HG03025 (cell line): ENCODE measurements around the gene TRIM65.
"Not testable (repeated sequence)": the region's sequence is repeated elsewhere in the genome, so short reads cannot be mapped to it uniquely, and the experiment has no call there.

Experiments used
- ATAC-seq: cut with Tn5 transposase; IDR thresholded peaks from one replicate; pipeline ENCODE4 v1.9.1; 2021; ENCODE audit warnings: mild to moderate bottlenecking, moderate library complexity; ENCODE audit not compliant: unreplicated experiment, low FRiP score

Gene TRIM65

DNA sequence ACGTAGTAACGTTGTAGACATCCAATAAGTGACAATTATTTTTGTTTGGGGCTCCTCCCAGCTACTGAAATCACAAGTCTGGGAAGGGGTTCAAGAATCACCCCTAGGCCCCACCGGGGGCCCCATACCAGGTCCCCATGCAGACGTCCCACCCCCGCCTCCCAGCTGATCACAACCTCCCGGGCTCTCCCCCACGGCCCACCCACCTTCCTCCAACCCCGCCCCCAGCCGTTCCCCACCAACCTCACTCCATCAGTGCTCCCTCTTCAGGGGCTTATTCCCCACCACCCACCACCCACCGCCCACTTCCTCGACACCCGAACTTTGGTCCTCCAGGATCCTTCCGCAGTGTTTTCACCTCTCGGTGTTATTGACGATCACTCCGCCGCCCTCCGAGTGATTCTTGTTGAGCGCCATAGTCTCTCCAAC, 41.9 kb downstream of the TRIM65 start:
- ATAC-seq = no peak

DNA sequence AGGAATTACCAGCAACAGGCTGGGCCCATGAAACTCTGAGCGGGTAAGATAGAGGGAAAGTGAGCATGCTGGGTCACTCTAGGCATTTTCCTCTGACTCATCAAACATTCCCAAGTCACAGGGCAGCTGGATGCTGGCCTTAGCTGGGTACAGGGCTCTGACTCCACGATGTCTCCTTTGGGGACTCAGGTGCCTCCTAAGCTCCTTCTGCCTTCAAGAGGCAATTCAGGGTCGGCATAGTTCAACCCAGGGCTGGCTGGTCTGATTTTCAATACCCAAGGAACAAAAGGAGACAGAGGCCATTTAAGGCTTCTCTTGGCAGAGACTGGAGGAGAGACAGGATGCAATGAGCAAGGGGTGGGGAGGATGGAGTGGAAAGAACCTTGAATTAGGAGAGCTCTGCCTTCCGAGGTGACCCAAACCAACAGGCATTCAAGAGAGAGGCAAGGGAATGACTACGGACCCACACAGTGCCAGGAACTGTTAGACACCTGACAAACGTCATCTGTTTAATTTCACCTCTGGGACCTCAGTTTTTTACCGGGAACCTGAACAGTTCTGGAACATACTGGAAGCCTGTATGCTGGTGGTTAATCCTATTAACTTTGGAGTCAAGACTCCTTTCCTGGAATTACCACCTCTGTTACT, 42.5 kb downstream of the TRIM65 start:
- no peak for ATAC-seq

DNA sequence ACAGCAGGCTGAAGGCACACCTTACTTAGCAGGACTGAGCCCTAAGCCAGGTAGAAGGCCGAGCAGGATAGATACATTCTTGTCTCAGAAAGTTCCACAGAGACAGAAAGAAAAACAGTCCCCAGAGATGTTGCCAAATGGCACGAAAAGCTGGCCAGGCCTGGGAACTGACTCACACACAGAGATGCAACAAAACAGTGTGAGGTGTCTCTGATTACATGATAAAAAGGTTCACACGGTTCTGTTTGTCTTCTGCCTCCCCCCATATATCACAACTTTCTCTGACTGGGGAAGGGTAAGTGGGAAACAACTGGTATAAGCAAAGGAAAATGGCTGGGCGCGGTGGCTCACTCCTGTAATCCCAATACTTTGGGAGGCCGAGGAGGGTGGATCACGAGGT, 43.3 kb downstream of the TRIM65 start:
- no peak for ATAC-seq

DNA sequence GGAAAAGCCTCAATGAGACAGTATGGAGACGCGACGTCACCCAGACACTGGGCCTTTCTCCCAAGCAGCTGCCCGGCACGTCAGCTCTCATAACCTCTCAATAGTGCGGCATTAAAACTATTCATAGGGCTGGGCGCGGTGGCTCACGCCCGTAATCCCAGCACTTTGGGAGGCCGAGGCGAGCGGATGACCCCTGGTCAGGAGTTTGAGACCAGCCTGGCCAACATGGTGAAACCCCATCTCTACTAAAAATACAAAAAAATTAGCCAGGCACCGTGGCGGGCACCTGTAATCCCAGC, 45.1 kb downstream of the TRIM65 start:
- ATAC-seq = not testable (repeated sequence)

DNA sequence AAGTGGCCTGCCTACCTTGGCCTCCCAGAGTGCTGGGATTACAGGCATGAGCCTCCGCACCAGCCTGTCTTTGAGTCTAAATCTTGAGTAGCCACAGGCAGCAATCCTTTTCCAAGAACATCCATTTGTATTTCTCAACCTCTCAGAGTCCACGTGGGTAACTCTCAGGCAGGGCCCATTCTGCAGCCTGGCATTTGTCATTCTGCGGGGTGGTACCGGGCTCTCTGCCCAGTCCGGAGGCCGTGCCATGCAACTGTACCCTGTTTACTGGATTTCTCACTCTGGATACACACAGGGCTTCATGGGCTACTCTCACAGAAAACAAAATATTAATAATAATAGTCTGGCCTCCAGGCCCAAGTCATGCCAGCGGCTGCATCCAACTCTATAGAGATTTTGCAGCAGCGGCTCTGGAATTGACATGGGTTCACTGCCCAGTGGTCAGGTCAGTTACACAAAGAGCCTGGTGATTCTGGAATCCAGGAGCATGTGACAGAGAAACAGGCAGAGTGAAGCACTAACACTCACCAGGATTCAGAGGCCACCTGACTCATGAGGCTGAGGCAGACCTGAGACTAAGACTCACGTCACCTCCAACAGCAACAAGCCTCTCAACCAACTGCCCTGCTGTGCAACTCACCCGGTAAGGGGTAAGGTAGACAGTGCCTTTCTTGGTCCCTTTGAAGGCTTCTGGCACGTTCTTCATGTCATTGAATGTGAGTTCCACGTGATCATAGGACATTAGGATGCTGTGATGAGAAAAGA, 45.6 kb downstream of the TRIM65 start:
- ATAC-seq = no peak

DNA sequence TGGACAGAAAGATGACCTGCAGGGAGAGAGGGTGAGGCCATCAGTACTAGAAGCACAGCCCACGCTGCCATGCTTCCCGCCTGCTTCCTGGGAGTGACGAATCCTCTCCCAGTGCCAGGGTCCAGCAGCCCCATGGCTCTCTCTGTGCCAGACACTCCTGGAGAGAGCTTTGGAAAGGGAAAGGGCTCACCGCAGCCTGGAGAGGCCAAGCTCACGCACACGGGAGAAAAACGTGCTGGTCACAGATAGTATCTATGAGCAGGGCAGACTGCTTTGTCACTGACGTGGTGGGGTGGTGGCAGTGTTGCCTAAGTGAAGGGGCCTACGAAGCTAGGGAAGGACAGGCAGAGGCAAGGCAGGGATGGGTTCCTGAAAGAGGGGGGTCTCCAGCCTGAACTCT, 47.0 kb downstream of the TRIM65 start:
- ATAC-seq = no peak

DNA sequence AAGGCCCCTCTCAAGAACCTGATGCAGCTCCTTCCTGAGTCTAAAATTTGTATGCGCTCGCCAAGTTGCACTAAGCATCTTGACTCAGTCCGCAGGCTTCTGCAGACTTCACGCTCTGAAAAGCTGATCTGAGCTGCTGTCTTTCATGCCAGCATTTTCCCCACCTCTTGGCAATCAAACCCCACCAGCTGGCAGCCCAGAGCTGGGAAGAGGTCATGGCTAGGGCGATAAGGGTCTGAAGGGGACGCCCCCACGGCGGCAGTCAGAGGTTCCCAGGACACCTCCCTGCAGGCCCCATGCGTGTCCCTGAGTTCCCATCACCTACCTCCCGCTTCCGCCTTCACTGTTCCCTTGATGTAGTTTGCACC, 47.5 kb downstream of the TRIM65 start:
- no peak for ATAC-seq

DNA sequence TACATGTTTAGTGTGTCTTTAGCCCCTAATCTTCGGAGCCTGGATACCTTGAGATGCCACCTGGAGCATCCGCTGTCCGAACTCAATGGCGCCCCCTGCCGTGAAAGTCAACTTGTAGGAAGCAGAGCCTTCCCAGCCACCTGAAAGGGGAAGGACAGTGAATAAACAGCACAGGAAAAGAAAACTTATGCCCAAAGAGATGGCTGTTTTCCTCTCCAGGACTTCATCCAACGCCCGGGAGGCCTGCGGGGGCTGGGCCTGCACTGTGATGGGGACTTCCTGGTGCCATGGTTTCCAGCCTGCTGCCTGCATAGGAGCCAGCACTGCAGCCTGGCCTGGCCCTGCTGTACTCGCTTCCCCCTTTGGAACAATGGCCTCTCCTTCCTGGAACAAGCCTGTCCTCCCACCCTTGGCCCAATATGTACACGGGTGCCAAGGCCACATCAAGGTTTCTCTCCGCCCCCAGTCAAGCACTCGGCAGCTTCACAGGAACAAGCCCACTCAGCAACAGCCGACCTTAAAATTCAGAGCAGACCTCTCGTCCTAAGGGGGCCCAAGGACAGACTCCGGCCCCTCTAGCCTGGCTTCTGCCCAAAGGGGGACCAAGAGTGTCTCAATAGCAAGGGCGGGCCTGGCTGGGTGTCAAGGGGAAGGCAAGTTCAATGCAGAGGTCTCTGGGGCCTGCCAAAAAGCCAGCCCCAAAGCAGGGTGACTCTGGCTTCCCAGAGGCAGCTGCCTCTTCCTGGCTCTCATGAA, 48.0 kb downstream of the TRIM65 start:
- ATAC-seq = no peak

DNA sequence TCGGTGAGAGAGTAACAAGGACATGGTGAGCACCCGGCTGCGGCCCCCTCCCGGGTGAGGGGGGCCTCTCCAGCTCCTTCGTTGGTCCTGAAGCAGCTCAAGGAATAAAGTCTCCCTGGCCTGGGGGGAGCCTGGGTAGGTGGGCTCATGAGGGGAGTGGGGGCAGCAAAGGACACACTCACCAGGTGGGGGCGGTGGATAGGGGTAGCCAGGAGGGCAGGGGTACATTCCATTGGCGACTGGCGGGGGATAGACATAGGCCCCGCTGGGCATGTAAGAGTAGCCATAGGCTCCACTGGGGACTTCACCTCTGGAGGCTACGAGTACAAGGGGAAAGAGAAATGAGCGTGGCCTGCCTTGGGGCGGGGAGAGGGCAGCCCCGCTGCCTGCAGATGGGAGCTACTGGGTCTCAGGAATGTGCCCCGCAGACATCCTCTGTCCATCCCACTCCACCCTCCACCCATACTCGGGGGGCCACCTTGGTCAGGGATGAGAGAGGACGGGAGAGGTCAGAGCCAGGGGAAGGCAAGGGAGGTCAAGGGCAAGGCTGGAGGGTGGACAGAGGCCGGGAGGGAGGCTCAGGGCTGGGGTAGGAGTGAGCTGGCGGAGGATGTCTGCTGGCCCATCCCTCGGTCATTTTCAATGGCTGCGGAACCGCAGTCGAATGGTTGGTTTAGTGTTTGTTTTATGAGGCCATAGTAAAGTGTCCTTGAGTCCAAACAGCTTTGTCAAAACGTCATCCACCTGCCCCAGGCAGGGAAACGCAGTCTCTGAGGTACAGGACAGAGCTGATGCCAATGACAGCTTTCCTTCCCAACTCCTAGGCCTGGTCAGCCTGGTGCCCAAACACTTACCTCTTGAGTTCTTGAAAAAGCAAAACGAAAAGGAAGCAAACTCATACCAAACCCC, 48.9 kb downstream of the TRIM65 start:
- ATAC-seq = no peak

DNA sequence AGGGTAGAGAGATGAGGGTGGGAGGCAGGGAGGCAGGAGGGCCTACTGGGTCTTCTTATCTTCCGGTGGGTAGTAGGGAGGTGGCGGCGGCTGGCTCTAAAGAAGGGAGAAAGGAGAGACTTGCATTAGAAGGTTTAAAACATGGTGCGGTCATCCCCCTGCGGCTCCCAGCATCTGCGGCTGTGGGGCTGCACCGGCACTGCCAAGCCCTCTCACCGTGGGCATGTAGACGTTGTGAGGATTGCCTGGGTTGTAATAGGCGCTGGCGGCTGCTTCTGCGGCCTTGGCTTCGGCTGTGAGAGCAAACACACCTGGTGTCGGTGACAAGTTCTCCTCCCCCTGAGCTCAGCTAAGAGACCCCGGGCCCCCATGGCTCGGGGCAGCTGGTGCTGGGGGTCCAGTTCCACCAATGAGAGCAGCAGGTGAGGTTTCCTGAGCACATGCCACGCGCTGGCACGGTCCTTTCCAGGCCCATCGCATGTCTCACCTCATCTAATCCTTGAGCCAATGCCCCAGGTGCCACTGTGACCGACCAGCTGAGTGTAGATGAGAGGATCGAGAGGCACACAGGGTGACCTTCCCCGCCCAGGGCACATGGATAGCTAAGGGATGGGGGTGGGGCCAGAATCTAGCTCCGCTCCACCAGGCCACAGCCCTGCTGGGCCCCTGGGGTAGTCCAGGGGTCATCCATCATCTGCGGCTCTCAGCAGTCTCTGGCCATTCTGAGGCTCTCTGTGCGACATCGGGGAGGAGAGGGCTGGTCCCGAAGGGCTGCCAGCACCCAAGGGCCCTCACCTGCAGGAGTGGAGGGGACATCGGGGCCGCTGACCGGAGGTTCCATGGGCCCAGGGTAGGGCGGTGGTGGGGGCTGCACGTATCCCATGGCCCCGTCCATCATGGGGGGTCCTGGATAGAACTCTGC, 49.8 kb downstream of the TRIM65 start:
- ATAC-seq = no peak

DNA sequence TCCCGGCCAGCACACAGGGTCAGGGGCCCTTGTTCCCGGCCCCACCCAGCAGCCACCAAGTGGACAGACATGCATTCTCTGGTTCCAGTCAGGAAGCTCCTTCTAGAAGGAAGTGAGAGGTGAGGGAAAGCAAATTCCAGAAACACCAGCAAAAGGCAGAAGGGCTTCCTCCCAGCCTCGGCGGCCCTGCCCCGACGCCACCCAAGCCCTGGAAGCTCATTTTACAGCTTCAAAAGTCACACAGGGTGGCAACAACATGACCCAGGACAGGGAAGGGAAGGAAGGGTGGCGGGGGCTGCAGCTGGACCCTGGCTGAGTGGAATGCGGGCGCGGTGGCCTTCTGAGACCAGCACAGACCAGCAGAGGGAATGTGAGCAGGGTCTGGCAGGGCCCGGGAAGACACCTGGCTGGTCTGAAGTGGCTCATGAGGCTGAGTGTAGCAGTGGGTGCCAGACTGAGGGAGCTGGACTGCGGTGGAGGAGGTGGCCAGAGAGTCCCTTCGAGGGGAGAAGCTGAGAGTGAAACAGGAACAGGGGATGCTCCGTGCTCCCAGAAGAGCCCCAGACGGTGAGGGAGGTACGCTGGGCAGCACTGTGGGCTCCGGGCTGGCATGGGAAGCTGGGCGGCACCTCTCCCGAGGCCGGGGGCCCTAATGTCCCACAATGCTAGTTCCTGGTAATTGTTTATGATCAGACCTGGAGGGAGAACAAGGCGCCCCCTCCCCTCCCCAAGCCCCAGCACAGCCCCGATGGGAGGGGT, 50.6 kb downstream of the TRIM65 start:
- ATAC-seq = no peak

DNA sequence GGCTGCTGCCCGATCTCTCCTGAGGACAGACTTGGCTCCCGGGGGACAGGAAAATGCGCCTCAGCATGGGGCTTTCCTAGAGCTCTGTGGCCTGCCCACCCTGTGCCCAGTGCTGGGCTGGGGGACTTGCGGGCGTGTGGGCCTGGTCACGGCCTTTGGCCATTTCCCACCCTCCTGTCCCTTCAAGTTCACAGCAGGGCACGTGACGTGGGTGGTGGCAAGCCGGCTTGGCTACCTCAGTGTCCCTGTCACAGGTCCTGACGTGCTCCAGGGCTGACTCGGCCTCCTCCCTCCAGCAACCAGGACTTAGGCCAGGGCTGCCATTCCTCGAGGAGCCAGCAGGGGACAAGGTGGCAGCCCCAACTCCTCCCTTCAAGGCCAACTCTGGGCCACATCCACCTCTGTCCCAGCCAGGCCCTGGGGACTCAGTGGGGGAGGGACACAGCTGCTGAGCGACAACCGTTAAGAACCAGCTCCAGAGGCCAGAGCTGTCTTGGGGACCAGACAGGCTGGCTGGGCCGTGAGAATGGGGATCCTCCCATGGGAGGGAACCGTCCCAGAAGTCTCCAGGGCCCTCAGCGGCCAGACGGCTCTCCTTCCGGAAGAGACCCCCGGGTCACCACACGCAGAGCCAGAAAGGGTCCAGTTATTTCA, 51.6 kb downstream of the TRIM65 start:
- peak; percentile 57 for ATAC-seq

DNA sequence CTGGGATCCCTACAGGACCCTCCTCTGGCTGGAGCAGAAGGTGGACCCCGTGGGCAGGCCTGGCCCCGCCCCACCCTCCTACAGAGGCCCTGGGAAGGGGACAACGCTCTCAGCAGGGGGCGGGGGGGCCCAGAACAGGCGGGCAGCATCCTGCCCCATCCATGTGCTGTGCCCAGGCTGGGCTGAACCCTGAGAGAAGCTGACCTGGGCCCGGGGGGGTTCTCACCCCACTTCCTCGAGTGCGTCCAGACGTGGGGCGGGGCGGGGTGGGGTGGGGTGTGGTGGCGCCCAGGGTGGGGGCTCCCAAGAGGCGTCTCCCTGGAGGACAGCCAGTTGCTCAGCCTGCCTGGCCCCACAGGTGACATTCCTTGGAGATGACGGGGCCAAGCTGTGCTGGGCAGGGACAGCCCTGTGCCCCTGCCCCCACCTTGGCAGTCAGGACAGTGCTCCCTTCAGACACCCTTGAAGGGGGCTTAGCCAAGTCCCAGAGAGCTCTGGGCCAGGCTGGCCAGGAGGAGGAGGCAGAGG, 52.2 kb downstream of the TRIM65 start:
- no peak for ATAC-seq

DNA sequence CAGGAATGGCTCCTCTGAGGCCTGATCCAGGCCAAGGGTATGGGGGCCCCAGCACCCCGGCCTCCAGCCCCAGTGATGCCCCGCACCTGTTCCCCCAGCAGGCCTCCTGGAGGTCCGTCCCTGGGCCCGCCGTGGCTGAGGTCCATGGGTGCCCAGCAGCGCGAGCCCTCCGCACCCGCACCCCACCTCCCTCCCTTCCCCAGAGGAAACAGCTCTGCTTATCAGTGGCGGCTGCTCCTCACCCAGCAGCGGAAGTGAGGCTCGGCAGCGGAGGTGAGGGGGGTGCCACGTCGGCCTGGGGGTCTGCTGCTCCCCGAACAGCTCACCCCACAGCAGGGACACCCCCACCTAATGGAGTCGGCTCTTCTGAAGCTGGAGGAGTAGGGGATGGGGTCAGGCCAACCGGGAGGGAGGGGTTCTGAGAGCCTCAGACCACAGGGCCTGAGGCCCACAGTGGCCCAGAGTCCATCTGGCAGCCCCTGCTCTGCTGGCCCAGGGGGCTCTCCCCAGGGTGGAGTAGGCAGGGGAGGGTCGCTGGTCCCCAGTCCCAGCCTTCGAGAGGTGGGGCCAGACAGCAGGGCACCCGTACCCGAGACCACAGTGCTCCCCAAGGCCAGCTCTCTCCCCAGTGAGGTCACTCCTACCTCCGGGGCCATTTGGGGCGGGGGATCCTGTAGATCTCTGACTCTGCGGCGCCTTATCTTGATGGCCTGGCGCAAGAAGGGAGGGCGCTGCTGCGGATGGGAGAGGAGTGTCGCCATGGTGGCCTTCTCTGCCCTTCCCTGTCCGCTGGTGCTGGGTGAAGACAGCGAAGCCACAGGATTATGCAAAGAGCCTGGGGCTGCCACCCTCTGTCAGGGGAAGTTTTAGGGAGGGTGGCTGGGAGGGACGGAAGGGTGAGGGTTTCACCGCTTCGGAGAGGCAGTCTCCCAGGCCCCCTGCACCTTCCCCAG, 52.9 kb downstream of the TRIM65 start, which contains the start of gene UNC13D:
UNC13D (minus strand) TSS at position 828 of the 953 bp plus-strand sequence; CDS start at position 761, 67 bp downstream.
- ATAC-seq = no peak

DNA sequence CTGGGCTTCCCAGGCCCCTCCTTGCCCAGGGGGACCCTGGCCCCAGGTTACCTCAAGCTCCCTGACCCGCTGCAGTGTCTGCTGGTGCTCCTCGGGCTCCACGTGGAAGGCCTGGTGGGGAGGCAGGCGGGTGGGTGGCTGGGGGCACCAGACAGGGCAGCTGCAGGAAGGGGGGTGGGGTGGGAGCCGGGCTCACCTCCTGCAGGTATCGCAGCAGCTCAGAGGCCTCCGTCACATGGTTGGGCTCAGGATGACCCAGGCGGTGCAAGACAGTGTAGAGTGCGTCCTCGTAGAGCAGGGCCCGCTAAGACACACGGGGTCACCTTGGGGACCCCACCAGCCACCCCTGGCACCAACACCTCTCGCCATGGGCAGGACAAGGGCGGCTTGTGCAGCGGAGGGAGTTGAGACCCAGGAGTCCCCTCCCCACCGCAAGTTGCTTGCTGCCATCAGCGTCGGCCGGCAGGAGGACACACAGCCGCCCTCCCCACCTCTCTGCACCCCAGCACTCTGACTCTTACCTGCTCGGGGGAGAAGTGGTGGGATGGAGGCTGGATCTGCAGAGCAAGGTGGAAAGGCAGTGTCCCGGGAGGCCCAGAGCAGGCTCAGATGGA, 53.7 kb downstream of the TRIM65 start:
- no peak for ATAC-seq

DNA sequence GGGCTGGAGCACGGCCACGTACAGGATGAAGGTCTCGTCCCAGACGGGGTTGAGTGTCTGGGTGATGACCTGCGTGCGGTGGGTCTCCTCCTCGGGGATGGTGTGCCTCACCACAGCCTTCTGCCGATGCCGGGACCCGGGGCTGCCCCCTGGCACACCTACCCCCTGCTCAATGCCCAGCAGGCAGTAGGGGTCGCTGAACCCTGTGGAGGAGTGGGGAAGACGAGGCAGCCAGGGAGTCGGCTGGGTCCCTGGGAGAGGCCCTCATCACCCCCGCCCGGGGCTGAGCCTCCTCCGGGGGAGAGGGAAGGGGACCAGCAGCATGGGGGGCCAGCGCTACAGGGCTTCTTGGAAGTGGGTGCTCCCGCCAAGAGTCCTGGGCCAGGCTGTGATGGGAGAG, 54.3 kb downstream of the TRIM65 start:
- no peak for ATAC-seq

DNA sequence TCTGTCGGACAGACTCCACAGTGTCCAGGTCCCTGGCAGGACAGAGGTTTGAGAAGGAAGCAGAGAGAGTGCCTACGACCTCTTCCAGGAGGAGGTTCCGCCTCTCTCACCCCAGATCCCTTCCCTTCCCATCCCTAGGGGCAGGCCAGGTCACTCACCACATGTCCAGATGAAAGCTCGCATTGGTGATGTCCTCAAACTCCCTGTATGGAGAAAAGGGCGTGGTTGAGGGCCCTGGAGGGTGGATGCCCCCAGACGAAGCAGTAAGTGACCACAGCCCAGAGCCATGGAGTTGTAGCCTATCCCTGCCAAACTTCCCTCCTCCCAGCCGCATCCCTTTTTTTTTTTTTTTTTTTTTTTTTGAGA, 56.0 kb downstream of the TRIM65 start:
- no peak for ATAC-seq
